NCI-H524 (cell line): ENCODE data around the gene ZNF148.
A peak's percentile ranks its signal among the peaks of the same experiment; 100 is the strongest.

Experiments used
- DNase-seq, 2 experiments: peaks; one replicate each; lab custom pipeline; 2025; lab: John Stamatoyannopoulos, UW

Gene ZNF148

DNA sequence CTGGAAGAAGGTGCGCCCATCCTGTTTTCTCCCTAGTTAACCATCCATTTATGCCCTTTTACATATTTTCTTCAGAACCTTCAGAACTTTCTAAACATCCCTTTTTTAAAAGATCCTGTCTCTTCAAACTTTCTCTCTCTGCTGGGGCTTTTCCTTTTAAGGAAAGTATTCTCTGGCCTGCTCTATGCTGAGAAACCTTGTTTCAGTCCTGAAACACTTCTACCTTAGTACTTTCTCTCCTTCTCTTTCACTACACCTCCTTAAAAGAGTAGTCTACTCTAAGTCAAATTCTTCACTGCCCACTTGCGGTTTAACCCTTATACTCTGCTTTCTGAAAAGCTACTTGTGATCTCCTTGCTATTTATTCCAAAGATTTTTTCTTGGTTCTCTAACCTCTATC is 97.0 kb downstream of the ZNF148 start:
- no peak for DNase-seq

GRCh38 chr3:125271127-125271526 is 104.0 kb downstream of the ZNF148 start:
- DNase-seq, result no peak

DNA sequence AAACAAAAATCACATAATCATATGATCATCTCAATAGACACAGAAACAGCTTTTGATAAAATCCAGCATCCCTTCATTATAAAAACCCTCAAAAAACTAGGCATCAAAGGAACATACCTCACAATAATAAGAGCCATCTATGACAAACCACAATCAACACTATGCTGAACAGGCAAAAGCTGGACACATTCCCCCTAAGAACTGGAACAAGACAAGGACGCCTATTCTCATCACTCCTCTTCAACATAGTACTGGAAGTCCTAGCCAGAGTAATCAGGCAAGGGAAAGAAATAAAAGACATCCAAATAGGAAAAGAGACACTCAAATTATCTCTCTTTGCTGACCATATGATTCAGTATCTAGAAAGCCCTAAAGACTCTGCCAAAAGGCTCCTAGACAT is 107.7 kb downstream of the ZNF148 start:
- no peak for DNase-seq

- no peak for DNase-seq
Measured at GRCh38 chr3:125266971-125267370, 108.2 kb downstream of the ZNF148 start.

DNA sequence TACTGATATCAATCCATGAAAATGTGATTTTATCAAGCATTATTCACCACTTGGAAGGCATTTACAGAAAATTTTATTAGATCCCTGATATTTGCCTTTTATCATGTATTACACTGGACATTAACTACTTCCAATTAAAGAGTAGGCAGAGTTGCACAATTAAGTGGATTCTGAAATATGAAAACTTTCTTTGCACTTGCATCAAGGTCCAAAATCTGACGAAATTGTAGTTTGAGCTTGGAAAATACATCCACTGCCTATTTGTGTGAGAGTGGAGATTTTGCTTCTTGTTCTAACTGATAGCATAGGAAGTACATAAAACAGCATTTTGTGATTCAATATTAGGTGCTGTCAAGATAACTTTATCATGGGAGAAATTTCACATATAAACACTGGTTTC is 113.0 kb downstream of the ZNF148 start:
- no peak for DNase-seq

DNA sequence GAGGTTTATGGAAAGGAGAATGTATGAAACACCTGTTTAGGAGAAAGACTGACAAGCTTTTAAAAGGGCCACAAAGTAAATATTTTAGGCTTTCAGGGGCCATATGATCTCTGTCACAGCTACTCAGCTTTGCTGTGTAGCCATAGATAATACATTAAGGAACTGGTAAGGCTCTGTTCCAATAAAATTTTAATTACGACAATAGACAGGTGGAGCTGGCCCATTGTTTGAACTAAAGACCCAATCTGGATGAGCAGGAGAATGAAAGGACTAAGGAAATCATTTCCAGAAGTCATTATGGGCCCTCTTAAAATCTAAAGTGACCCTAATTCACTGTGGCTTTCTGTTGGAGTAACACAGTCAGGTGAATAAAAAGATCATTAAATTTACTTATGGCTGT is 114.1 kb downstream of the ZNF148 start:
- no peak for DNase-seq

GRCh38 chr3:125260158-125260557 is 115.0 kb downstream of the ZNF148 start:
- no peak for DNase-seq

DNA sequence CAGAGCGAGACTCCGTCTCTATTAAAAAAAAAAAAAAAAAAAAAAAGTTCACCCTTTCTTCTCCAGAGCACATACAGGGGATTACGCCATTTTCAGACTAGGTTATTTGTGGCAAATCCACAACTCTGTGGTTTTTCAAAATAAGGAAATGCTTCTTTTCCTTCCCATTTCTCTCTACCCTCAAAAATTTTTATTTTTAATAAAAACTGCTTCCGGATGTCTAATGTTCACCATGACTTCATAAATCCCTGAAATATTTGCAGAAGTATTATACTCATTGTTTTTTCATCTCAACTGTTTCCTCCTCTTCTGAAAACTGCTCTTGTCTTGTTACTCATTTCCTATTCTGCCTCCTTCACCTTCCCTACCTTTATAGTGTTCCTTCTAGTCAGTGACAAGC is 117.6 kb downstream of the ZNF148 start:
- no peak for DNase-seq

DNA sequence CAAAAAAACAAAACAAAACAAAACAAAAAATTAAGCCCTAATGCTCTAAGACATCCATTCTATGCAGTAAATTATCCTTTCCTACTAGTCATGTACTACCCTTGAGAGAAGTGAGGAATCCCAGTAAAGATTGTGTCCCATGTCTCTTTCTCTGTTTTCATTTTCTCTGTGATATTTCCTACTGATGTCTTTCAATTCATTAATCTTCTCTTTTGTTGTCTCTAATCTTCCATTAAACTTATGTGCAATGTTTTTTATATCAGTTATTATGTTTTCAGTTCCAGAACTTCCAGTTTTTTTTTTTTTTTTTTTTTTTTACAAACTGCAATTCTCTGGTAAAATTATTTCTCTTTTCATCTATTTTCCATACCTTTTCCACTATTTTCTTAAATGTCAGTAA is 118.5 kb downstream of the ZNF148 start:
- DNase-seq, result no peak

DNA sequence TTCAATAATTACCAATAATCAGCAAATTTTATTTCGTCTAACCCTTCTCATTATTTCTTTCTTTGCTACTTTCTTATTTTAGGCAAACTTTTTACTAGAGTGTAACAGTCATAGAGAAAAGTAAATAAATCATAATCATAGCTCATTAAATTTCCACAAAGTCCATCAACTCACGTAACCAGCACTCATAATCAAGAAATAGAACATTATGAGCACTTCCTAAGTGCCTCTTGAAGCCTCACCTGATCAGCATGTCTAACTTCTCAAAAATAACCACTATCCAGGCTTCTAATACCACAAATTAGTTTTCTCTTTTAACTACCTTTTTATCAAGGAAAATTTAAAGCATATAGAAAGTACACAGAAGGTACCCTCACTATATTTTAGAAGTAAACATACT is 124.2 kb downstream of the ZNF148 start:
- DNase-seq, result no peak

- DNase-seq, result no peak
Measured at GRCh38 chr3:125246237-125246636, 128.9 kb downstream of the ZNF148 start.

- DNase-seq, result no peak
Measured at GRCh38 chr3:125245521-125245920, 129.6 kb downstream of the ZNF148 start.

DNA sequence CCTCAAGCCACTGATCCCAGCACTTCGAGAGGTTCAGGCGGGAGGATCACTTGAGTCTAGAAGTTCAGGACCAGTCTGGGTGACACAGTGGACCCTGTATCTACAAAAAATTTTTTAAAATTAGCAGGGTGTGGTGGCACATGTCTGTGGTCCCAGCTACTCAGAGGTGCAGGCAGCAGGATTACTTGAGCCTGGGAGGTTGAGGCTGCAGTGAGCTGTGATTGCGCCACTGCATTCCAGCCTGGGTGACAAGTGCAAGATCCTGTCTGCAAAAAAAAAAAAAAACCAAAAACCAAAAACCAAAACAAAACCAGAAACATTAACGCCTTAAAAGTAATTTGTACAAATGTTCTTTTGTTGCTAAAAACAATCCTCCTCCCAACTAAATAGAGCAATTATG is 134.6 kb downstream of the ZNF148 start:
- DNase-seq, result no peak

DNA sequence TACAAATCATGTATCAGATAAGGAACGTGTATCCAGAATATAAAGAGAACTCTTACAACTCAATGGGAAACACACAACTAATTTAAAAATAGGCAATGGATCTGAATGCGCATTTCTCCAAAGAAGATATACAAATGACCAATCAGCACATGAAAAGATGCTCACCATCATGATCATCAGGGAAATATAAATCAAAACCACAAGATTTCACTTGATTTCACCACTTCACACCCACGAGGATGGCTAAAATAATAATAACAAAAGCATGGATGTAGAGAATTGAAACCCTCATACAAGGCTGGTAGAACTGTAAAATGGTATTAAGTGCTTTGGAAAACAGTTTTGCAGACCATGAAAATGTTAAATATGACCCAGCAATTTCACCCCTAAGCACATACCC is 135.9 kb downstream of the ZNF148 start:
- no peak for DNase-seq

DNA sequence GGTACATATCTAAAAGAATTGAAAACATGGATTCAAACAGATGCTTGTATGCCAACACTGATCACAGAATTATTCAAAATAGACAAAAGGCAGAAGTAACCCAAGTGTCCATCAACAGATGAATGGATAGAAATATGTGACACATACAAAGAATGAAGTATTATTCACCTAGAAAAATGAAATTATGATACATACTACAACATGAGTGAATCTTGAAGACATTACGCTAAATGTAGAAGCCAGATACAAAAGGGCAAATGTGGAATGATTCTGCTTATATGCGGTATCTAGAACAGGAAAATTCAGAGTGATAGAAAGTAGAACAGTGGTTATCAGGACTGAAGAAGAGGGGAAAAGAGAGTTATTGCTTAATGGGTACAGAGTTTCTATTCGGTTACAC is 136.4 kb downstream of the ZNF148 start:
- no peak for DNase-seq

DNA sequence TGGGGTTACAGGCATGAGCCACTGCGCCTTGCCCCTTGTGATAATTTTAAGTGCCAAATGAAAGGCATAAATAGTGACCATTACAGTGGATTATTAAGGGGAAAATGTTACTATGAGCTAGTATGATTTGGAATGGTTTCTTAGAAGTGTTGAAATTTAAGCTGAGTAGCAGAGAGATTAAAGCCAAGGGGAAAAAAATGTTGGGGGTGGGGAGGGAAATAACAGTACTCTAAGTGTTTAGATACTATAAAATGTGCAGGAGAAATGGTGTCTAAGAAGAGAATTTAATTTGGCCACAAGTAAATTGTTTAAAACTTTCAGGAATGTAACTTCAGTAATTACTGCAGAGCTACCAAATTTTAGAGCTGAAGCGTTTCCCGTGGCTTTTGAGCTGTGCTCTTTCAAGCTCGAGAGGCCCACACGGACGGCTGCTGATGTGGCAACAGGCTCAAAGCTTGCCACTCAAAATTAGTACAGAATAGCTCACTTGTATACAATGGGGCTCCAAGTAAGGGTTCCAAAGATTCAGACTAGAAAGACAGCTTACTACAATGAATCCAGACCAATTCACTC is 138.7 kb downstream of the ZNF148 start:
- no peak for DNase-seq

- DNase-seq, result no peak
Measured at GRCh38 chr3:125234831-125235230, 140.3 kb downstream of the ZNF148 start.

GRCh38 chr3:125232401-125232800 is 142.7 kb downstream of the ZNF148 start:
- no peak for DNase-seq

GRCh38 chr3:125231895-125232294 is 143.2 kb downstream of the ZNF148 start:
- peak in 1 of 2 experiments; percentile 7 for DNase-seq

DNA sequence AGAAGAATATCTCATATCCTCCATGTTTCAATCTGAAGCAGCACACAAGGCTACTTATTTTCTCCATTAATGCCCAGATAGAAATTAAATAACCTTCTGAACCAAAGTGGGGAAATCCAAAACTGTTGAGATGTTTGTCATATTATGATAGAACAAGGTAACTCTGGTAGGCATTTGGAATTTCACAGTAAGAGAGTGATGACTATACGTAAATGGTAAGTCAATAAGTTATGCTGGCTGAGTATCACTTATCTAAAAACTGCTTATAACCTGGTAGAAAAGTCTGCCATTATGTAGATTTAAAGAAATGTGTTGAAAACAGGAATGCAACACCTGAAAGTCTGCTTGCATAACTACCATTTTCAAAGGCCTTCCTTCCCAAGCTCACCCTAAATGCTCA is 145.4 kb downstream of the ZNF148 start:
- DNase-seq, result no peak

DNA sequence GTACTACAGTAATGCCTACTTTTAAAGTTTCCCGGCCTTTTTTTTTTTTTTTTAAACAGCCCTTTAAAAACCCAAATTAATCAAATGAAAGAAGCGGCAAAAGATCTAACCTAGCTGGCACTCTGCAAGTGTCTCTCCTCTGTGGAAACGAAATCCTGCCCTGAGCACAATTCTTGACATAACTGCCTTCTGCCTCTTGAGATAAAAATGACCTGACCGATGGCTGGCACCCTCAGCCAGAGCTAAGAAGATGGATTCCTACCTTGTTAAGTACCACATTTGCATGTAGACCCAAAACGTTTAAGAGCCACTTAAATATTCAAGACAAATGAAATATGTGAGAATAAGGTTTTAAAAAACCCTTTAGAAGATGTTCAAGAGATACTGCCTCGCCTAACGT is 146.0 kb downstream of the ZNF148 start:
- DNase-seq, result no peak

DNA sequence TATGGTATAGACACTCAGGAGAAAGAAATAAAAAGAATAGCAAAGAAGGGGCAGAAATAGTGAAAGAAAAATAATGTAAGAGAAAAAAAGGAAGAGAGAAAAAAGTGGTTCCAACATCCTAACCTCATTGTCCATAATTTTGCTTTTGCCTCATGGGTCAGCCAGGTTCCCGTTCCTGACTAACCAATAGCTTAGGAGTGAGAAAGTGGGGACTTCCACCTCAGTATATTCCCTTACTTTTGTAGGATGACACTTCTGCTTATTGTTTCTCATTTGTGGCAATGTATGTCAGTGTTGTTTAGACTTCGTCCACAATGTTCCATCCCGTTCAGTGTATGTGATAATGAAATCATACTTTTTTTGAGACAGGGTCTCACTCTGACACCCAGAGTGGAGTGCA is 153.3 kb downstream of the ZNF148 start:
- no peak for DNase-seq

DNA sequence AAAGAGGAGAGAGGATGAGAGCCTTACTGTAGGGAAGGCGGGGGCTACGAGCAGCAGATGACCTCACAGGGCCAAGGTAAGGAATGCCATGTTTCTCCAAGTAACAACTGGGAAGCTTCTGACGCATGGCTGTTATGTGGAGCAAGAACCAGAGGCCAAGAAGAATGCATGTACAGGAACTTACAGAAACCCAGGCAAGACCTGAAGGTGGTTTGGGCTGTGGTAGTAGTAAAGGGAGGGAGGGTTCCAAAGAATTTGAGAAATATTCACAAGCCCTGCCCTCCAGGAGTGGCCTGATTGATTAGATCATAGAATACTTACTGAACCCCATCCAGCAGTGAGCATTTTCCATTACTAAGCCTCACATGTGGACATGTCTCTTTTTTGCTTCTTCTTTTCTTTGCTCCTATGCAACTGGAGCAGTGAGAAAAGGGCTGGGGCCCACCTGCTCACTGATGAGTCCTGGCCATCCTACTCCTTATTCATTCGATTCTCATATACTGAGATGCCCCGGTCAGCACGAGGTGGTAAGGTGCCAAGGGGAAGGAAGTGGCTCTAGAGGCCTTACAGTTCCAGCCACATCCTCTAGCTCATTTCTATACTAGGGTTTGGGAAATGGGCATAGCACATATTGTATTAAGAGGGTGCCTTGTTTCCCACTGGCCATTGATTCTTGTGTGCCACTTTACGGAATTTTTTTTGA is 154.2 kb downstream of the ZNF148 start:
- DNase-seq, result no peak

DNA sequence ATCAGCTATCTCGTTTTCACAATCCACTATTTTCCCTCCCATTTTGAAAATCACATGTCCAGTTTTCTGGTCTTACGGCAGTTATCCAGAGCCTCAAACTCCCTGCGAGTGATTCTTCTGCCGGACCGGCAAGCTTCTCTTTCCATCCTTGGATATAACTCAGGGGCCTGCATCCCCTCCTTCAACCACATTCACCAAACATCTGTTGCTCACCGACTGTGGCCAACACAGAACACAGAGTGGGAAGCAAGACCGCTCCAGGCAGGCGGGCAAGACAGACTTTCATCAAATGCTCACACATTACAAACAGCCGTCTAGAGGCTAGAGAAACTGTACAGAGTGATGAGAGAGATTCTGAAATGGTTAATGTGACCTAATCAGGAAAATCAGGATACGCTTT is 154.9 kb downstream of the ZNF148 start:
- DNase-seq, result no peak
